Osteocyte (in vitro differentiated cells): ENCODE results near the gene GPR35. TPM values are rescaled to one million over a fixed set of nuclear protein-coding genes. Genes with fewer than 3 reads are reported as not detected.

Experiments used
- DNase-seq: peaks from one replicate; pipeline ENCODE4 v3.0.0; 2021; ENCODE audit warnings: mixed read lengths; ENCODE audit not compliant: unreplicated experiment; ENCODE audit errors: extremely low spot score
- H3K27ac Mint-ChIP-seq: one replicate; pipeline ENCODE4 v1.8.0; 2021; ENCODE audit warnings: mild to moderate bottlenecking, mixed read lengths; ENCODE audit not compliant: unreplicated experiment
- H3K27me3 Mint-ChIP-seq: one replicate; pipeline ENCODE4 v1.8.0; 2021; ENCODE audit warnings: mixed read lengths; ENCODE audit not compliant: unreplicated experiment
- H3K36me3 Mint-ChIP-seq: one replicate; pipeline ENCODE4 v1.8.0; 2021; ENCODE audit warnings: mixed read lengths; ENCODE audit not compliant: unreplicated experiment
- H3K4me1 Mint-ChIP-seq: one replicate; pipeline ENCODE4 v1.8.0; 2021; ENCODE audit warnings: mixed read lengths; ENCODE audit not compliant: unreplicated experiment
- H3K4me3 Mint-ChIP-seq: one replicate; pipeline ENCODE4 v1.8.0; 2021; ENCODE audit warnings: mild to moderate bottlenecking, moderate library complexity, mixed read lengths; ENCODE audit not compliant: unreplicated experiment
- H3K9me3 Mint-ChIP-seq: one replicate; pipeline ENCODE4 v1.8.0; 2021; ENCODE audit warnings: mixed read lengths; ENCODE audit not compliant: unreplicated experiment
- CTCF ChIP-seq: fragments of 200-600 bp; sonication (generic); IDR thresholded peaks from 2 replicates; pipeline ENCODE4 v1.5.0; 2021; ENCODE audit warnings: antibody characterized with exemption, mild to moderate bottlenecking, moderate library complexity
- total RNA-seq: library from RNA; stranded (reverse); gene quantifications from 2 replicates; pipeline ENCODE4 v1.2.1, GENCODE V29; 2021

The GPR35 gene
- total RNA-seq, 1 donor from 2014 or later: 3.6 TPM

DNA sequence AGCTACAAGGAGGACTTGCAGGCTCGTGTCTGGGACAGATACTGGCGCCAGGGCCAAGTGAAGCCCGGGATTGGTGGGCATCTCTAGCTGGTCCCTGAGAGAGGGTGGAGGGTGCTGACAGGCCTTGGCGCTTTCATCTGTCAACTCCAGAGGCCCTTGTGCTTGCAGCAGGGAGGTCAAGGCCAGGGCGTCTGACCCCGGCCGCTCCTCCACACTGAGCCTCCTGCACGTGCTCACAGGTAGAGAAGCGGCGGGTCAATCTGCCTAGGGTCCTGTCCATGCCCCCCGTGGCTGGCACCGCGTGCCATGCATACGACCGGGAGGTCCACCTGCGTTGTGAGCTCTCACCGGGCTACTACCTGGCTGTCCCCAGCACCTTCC, 29.2 kb upstream of the GPR35 start:
- Mint-ChIP-seq H3K36me3 (no peaks in the 10 kb centered on the region), H3K27ac (no peak overlapping the region), H3K4me1 (no peaks in the 10 kb centered on the region), H3K27me3 (no peaks in the 10 kb centered on the region), H3K4me3 (no peak overlapping the region), H3K9me3 (no peaks in the 10 kb centered on the region)
- no peak for TF ChIP-seq CTCF
- DNase-seq: no peak

GRCh38 chr2:240596491-240596931, 28.8 kb upstream of the GPR35 start:
- no peaks in the 10 kb centered on the region for H3K27me3 Mint-ChIP-seq
- DNase-seq: no peak
- H3K27ac Mint-ChIP-seq: no peak overlapping the region
- no peak for TF ChIP-seq CTCF
- no peaks in the 10 kb centered on the region for H3K4me1 Mint-ChIP-seq
- no peaks in the 10 kb centered on the region for H3K9me3 Mint-ChIP-seq
- no peak overlapping the region for H3K4me3 Mint-ChIP-seq
- no peaks in the 10 kb centered on the region for H3K36me3 Mint-ChIP-seq

DNA sequence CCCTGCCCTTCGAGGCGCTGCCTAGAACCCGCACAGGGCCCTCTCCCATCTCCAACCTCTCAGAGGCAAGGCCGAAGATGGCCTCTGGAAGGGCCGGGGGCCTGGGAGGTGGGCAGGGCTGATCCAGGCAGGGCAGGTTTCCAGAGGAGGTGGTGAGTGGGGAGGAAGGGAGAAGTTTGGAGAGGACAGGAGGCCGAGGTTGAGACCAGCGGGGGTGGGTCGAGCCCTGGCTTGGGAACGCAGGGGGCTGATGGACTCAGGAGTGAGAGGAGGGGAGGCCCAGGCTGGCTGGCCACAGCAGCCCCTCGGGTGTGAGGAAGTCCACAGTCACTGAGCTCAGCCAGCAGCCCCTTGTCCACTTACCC, 28.2 kb upstream of the GPR35 start:
- TF ChIP-seq CTCF: no peak
- Mint-ChIP-seq H3K4me3 (no peak overlapping the region), H3K9me3 (no peaks in the 10 kb centered on the region), H3K27ac (no peak overlapping the region), H3K4me1 (no peaks in the 10 kb centered on the region), H3K27me3 (no peaks in the 10 kb centered on the region), H3K36me3 (no peaks in the 10 kb centered on the region)
- DNase-seq: no peak

DNA sequence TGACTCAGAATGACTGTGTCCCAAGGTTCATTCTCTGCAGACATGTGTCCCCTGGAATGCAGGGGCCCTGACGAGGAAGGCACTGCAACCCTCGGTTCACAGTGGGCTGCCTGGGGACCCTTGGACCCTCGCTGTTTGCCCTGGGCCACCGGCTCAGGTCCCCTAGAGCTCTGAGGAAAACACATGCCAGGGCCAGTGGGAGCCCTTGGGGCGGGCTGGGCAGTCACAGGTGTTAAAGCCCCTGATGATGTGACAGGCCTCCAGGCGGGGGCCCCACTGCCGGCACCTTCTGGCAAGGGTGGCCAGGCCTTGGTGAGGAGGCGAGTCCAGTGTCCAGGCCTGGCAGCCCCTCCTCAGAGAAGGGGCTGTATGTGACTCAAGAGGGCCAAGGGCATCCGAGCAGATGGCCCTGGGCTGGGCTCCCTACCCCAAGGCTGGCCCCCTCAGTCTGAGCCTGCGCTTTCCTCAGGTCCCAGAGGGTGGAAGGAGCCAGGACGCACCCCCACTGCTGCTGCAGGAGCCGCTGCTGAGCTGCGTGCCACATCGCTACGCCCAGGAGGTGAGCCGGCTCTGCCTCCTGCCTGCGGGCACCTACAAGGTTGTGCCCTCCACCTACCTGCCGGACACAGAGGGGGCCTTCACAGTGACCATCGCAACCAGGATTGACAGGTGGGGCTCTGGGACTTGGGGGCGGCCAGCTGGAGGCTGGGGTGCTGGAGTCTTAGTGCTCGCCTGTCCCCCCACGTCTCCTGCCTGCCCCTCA, 27.7 kb upstream of the GPR35 start:
- Mint-ChIP-seq H3K27ac (no peak overlapping the region), H3K27me3 (no peaks in the 10 kb centered on the region), H3K36me3 (no peaks in the 10 kb centered on the region), H3K4me1 (no peaks in the 10 kb centered on the region), H3K9me3 (no peaks in the 10 kb centered on the region), H3K4me3 (no peak overlapping the region)
- DNase-seq: no peak
- no peak for TF ChIP-seq CTCF

DNA sequence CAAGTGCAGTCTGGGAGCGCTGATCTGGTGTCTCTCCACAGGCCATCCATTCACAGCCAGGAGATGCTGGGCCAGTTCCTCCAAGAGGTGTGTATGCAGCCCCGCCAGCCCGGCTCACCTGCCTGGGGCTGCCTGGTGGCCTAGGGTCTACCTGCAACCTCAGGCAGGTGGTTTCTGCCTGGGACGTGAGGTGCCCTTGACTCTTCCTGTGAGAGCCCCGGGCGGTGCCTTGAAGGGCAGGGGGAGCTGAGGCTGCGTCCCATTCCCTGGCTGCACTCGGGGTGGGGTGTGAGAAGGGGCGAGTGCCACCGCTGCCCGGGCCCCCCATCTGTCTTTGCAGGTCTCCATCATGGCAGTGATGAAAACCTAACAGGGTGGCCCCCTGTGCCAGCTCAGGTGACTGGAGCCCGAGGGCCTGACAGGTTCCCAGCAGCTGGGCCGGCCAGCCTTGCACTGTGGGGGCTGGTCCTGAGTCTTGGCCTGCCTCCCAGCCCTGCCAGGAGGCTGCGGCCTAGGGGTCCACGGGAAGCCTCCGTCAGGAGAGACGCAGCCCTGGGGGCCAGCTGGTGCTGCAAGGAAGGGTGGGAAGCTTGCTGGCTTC, 26.9 kb upstream of the GPR35 start:
- TF ChIP-seq CTCF: no peak
- Mint-ChIP-seq H3K4me3 (no peak overlapping the region), H3K36me3 (no peaks in the 10 kb centered on the region), H3K4me1 (no peaks in the 10 kb centered on the region), H3K9me3 (no peaks in the 10 kb centered on the region), H3K27me3 (no peaks in the 10 kb centered on the region), H3K27ac (no peak overlapping the region)
- no peak for DNase-seq
